HG03575 (cell line): ENCODE results near the gene TMEM115.
"Not testable (repeated sequence)": the region's sequence is repeated elsewhere in the genome, so short reads cannot be mapped to it uniquely, and the experiment has no call there.

ENCODE experiments used
- ATAC-seq: cut with Tn5 transposase; IDR thresholded peaks from one replicate; pipeline ENCODE4 v1.9.1; 2021; ENCODE audit not compliant: unreplicated experiment, insufficient number of reproducible peaks, low FRiP score; ENCODE audit errors: extremely low read depth

The TMEM115 gene

GRCh38 chr3:50322386-50323091 lies 36.8 kb downstream of the TMEM115 start, which contains the start of gene HYAL2:
Gene HYAL2, minus strand, starts transcription at chr3:50322745. Its CDS starts 2,256 bp downstream, at chr3:50320489.
- ATAC-seq, result no peak

GRCh38 chr3:50322115-50322385 lies 37.3 kb downstream of the TMEM115 start:
- ATAC-seq, result no peak

- ATAC-seq, result no peak
Measured at GRCh38 chr3:50321336-50322114, 37.8 kb downstream of the TMEM115 start.

GRCh38 chr3:50320853-50321335 lies 38.4 kb downstream of the TMEM115 start:
- no peak for ATAC-seq

GRCh38 chr3:50319894-50320625 lies 39.3 kb downstream of the TMEM115 start:
- no peak for ATAC-seq

- no peak for ATAC-seq
Measured at GRCh38 chr3:50319181-50319893, 40.0 kb downstream of the TMEM115 start.

GRCh38 chr3:50318615-50319014 lies 40.7 kb downstream of the TMEM115 start:
- ATAC-seq, result no peak

- ATAC-seq, result no peak
Measured at GRCh38 chr3:50318163-50318562, 41.2 kb downstream of the TMEM115 start.

GRCh38 chr3:50317300-50317699 lies 42.0 kb downstream of the TMEM115 start:
- ATAC-seq, result no peak

- no peak for ATAC-seq
Measured at GRCh38 chr3:50316657-50317242, 42.6 kb downstream of the TMEM115 start.

GRCh38 chr3:50314816-50315215 lies 44.5 kb downstream of the TMEM115 start:
- ATAC-seq, result no peak

GRCh38 chr3:50314342-50314741 lies 45.0 kb downstream of the TMEM115 start:
- no peak for ATAC-seq

GRCh38 chr3:50312041-50312440 lies 47.3 kb downstream of the TMEM115 start:
- ATAC-seq, result not testable (repeated sequence)
